C4-2B (cell line): ENCODE data around the gene PHKB.

Source experiments
- CTCF ChIP-seq: fragments of 450-650 bp; conservative IDR thresholded peaks from 2 replicates; pipeline ENCODE4 v1.5.1; 2017; ENCODE audit warnings: mild to moderate bottlenecking
- ZFX ChIP-seq: fragments of 450-650 bp; IDR thresholded peaks from 2 replicates; pipeline ENCODE4 v1.6.1; 2017

- TF ChIP-seq CTCF (no peak), ZFX (no peak)
These were observed 265.0 kb downstream of the PHKB start for GRCh38 chr16:47726031-47726675.
